Heart right ventricle (tissue), 16 donors: ENCODE results near the gene SPEN. TPM values are rescaled to one million over a fixed set of nuclear protein-coding genes. Genes with fewer than 3 reads are reported as not detected.

Source experiments
- ATAC-seq, 8 donors: fragments of 200-7000 bp; cut with Tn5 transposase; one replicate each; pipeline ENCODE4 v1.9.1; 2020; ENCODE audit warnings: mild to moderate bottlenecking in 8 of 8, moderate library complexity in 8 of 8, moderate number of reproducible peaks in 1 of 8
- DNase-seq, 2 donors: peaks; one replicate each; pipeline ENCODE4 v3.0.0-alpha.2; 2020
- H3K27ac ChIP-seq, 10 donors: fragments of 200-600 bp; sonication (generic) in 2 of 10; one replicate each; pipeline versions ENCODE4 v1.5.0 to v1.8.0; 2020 to 2022; ENCODE audit warnings: mild to moderate bottlenecking in 3 of 10
- H3K27me3 ChIP-seq, 7 donors: fragments of 200-600 bp; one replicate each; pipeline ENCODE4 v1.8.0; 2021 to 2022; ENCODE audit warnings: mild to moderate bottlenecking in 2 of 7
- H3K36me3 ChIP-seq, 9 donors: fragments of 200-600 bp; sonication (generic) in 1 of 9; one replicate each; pipeline versions ENCODE4 v1.5.0 to v1.8.0; 2020 to 2022; ENCODE audit warnings: mild to moderate bottlenecking in 2 of 9
- H3K4me1 ChIP-seq, 9 donors: fragments of 200-600 bp; sonication (generic) in 1 of 9; one replicate each; pipeline versions ENCODE4 v1.5.0 to v1.8.0; 2020 to 2022; ENCODE audit warnings: mild to moderate bottlenecking in 4 of 9
- H3K4me3 ChIP-seq, 10 donors: fragments of 200-600 bp; sonication (generic) in 2 of 10; one replicate each; pipeline versions ENCODE4 v1.5.0 to v1.8.0; 2020 to 2022; ENCODE audit warnings: mild to moderate bottlenecking in 7 of 10, moderate library complexity in 2 of 10
- H3K9me3 ChIP-seq, 11 donors: fragments of 200-600 bp in 10 of 11; sonication (generic) in 2 of 11; one replicate each; pipeline versions ENCODE4 v1.5.0 to v1.8.0; 2013 to 2022; ENCODE audit warnings: mild to moderate bottlenecking in 2 of 11, control low read depth in 1 of 11, moderate library complexity in 1 of 11
- WGBS, 2 donors: extraction: QIAGEN DNeasy Blood & Tissue Kit; methylation state at CpG; one replicate each; pipeline ENCODE4 v1.1.7; 2013; ENCODE audit warnings: inconsistent platforms in 1 of 2; 5-methylcytosine and 5-hydroxymethylcytosine counted together
- intact Hi-C, 10 donors: fragments of 100-400 bp; cut with DNase I; formaldehyde crosslinking; loops; one replicate each; pipeline versions ENCODE4 v1.11.1 to v1.14.2; 2022
- polyA plus RNA-seq, 2 donors: library from polyadenylated mRNA; stranded (reverse); fragments of 200-250 nt; gene quantifications; one replicate each; pipeline ENCODE4 v1.2.3, GENCODE V29; 2013
- total RNA-seq, 10 donors: library from RNA; stranded (reverse); fragmentation: NEBNext Ultra II Directional in 3 of 10; extraction: Animal tissue kit (Norgen Biotek cat#: 25700) in 3 of 10; gene quantifications; one replicate each; pipeline versions ENCODE4 v1.2.1 to v1.2.4, GENCODE V29; 2021 to 2023
- TF ChIP-seq, protein P1 (sequence below), 9 donors: fragments of 200-600 bp; sonication (generic) in 2 of 9; IDR thresholded peaks; one replicate each; pipeline versions ENCODE4 v1.5.0 to v1.8.0; 2021 to 2022; ENCODE audit warnings: antibody characterized with exemption in 9 of 9, mild to moderate bottlenecking in 5 of 9, moderate library complexity in 1 of 9
- donor health status: Arrhythmogenic right ventricular cardiomyopathy.
- donor health status: ischemic (EF 13 %, LVEDD 7.1; RV severe dilation, severe dysfunction).
- donor health status: healthy with polysubstance abuse.
- donor health status: DM: no; HTN: yes; CAD: no.
- donor health status: DM: no; HTN: no; CAD: no.
- donor health status: ischemic (EF 25% LVEDD 6.9; RV normal size, moderate dysfunction).
- donor health status: ischemic (EF 25% LVEDD 5.7; RV mildly dilated, moderate dysfunction).
- donor health status: healthy.
- donor health status: DM: yes; HTN: yes; CAD: no.
- donor health status: Ischemic cardiomyopathy.
- donor health status: ischemic (EF 35%, LVEDD 5.7; RV mildly dilated, moderate dysfunction).
- donor health status: nonischemic (EF 11% LVEDD 7.7; RV severe dilation, severe dysfunction).
- donor health status: DM: yes; HTN: yes; CAD: no.
- donor health status: PGD.
- donor health status: ischemic (EF 29% LVEDD 5.4; RV normal size, mild dysfunction).
- donor health status: nonischemic (EF 23%, LVEDD 6.1; RV moderate dilation, normal function).

Gene SPEN
- total and polyA plus RNA-seq, 12 donors = 11.2 to 34.4 (median 27.1) TPM

DNA sequence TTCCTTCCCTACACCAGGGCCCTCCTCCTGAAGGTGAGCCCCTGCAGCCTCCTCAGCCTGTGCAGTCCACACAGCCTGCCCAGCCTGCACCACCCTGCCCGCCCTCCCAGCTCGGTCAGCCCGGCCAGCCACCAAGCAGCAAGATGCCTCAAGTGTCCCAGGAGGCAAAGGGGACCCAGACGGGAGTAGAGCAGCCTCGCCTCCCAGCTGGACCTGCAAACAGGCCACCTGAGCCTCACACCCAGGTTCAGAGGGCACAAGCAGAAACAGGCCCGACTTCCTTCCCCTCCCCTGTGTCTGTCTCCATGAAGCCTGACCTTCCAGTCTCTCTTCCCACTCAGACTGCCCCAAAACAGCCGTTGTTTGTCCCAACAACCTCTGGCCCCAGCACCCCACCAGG lies 89.6 kb downstream of the SPEN start:
- WGBS, 2 donors = 84 to 91% methylated on average over 7 of the region's 7 CpGs
- no peak for ATAC-seq
- no peaks in the 10 kb centered on the region for H3K27me3 ChIP-seq
- H3K27ac ChIP-seq = peak overlapping the region in 2 of 10 donors; percentile 54 to 61
- no peaks in the 10 kb centered on the region for H3K9me3 ChIP-seq
- DNase-seq = no peak
- intact Hi-C loops = no loop called here
- TF ChIP-seq, protein P1, sequence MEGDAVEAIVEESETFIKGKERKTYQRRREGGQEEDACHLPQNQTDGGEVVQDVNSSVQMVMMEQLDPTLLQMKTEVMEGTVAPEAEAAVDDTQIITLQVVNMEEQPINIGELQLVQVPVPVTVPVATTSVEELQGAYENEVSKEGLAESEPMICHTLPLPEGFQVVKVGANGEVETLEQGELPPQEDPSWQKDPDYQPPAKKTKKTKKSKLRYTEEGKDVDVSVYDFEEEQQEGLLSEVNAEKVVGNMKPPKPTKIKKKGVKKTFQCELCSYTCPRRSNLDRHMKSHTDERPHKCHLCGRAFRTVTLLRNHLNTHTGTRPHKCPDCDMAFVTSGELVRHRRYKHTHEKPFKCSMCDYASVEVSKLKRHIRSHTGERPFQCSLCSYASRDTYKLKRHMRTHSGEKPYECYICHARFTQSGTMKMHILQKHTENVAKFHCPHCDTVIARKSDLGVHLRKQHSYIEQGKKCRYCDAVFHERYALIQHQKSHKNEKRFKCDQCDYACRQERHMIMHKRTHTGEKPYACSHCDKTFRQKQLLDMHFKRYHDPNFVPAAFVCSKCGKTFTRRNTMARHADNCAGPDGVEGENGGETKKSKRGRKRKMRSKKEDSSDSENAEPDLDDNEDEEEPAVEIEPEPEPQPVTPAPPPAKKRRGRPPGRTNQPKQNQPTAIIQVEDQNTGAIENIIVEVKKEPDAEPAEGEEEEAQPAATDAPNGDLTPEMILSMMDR (IDR thresholded peaks at IDR 0.05) = no peak
- H3K36me3 ChIP-seq = peaks cover 0 to 100% (median 81%) of the 10 kb centered on the region in 9 donors
- peaks cover 3 to 22% (median 9%) of the 10 kb centered on the region in 9 donors for H3K4me1 ChIP-seq
- H3K4me3 ChIP-seq = no peak overlapping the region

DNA sequence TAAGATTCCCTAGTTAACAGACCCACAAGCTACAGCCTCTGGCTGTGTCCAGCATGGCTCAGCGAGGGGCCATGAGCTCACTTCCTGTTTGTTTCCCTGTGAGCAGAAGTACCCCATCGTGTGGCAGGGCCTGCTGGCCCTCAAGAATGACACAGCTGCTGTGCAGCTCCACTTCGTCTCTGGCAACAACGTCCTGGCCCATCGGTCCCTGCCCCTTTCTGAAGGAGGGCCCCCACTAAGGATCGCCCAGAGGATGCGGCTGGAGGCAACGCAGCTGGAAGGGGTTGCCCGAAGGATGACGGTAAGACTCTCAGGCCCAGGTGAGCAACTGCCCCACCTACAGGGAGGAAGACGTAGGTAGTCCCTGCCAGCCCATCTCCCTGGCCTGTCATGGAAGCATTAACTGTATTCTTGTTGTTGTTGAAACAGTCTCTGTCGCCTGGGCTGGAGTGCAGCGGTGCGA lies 90.2 kb downstream of the SPEN start:
- TF ChIP-seq, protein P1 (IDR thresholded peaks at IDR 0.05) = peak in 3 of 9 donors; percentile 5 to 19 (median 6)
- Histone ChIP-seq H3K9me3 (no peaks in the 10 kb centered on the region), H3K4me3 (no peak overlapping the region), H3K4me1 (peaks cover 3 to 22% (median 9%) of the 10 kb centered on the region in 9 donors), H3K36me3 (peaks cover 0 to 100% (median 82%) of the 10 kb centered on the region in 9 donors), H3K27me3 (no peaks in the 10 kb centered on the region), H3K27ac (peak overlapping the region in 3 of 10 donors; percentile 15 to 61 (median 54))
- DNase-seq = no peak
- 70 to 77% methylated on average over 14 of the region's 14 CpGs for WGBS, 2 donors
- intact Hi-C loops = no loop called here
- ATAC-seq = no peak

DNA sequence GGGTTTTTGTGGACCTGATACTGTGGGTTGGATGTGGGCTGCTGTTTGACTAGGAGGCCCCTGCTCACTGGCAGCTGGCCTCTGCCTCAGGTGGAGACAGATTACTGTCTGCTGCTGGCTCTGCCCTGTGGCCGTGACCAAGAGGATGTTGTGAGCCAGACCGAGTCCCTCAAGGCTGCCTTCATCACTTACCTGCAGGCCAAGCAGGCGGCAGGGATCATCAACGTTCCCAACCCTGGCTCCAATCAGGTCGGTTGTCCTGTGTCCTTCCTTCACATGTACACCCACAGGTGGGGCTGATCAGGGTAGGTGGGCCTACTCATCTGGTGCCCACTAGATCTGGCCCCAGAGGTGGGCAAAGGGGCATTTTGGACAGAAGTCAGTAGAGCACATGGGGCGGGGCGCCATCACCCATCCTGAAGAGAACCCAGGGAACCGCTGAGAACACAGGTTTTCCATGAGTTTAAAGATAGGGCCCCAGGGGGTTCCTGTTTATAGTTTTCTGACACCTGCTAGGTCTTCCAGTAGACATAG lies 91.2 kb downstream of the SPEN start:
- H3K36me3 ChIP-seq = peaks cover 0 to 100% (median 82%) of the 10 kb centered on the region in 9 donors
- no peak for ATAC-seq
- H3K27me3 ChIP-seq = no peaks in the 10 kb centered on the region
- H3K27ac ChIP-seq = peak overlapping the region in 5 of 10 donors; percentile 34 to 58 (median 44)
- TF ChIP-seq, protein P1 (IDR thresholded peaks at IDR 0.05) = no peak
- H3K9me3 ChIP-seq = no peaks in the 10 kb centered on the region
- no peak for DNase-seq
- peaks cover 3 to 22% (median 9%) of the 10 kb centered on the region in 9 donors for H3K4me1 ChIP-seq
- H3K4me3 ChIP-seq = no peak overlapping the region
- 93 to 94% methylated on average over 8 of the region's 8 CpGs for WGBS, 2 donors
- intact Hi-C loops = no loop called here

DNA sequence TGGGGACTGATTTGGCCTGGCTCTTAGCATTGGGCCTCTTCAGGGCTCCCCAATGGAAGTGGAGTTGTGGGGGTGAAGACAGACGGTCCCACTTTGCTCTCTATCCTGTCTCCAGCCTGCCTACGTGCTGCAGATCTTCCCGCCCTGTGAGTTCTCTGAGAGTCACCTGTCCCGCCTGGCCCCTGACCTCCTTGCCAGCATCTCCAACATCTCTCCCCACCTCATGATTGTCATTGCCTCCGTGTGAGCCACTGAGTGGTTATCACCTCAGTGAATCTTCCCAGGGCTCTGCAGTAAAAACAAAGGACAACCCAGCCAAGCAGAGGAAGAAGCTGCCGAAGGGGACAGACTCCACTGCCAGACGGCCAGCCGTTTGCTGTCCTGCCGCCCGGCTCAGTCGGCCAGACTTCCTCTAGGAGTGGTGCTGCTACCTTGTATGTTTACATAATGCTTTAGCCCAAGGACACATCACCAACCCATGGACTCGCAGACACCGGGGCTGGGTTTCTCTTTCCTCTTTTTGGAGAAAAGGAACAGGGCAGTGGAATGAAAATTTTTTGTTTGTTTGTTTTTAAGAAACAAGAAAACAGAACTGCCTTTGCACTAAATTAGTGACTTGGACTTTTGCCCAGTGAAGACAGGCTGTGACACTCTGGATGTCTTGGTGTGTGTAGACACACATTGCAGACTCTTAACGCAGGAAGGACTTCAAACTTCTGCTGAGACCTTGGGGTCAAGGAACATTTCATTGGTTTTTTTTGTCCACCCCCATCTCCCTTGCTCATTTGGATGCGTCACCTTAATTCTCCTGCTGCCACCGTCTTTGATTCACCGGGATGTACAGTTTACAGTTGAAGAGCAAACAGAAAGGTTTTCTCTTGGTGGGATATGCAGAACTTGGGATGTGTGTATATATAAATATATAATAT lies 91.9 kb downstream of the SPEN start:
- Histone ChIP-seq H3K36me3 (peaks cover 0 to 100% (median 82%) of the 10 kb centered on the region in 9 donors), H3K27ac (peak overlapping the region in 6 of 10 donors; percentile 27 to 58 (median 39)), H3K27me3 (no peaks in the 10 kb centered on the region), H3K9me3 (no peaks in the 10 kb centered on the region), H3K4me1 (peaks cover 3 to 22% (median 9%) of the 10 kb centered on the region in 9 donors), H3K4me3 (no peak overlapping the region)
- intact Hi-C loops = no loop called here
- TF ChIP-seq, protein P1 (IDR thresholded peaks at IDR 0.05) = no peak
- 52 to 59% methylated on average over 17 of the region's 17 CpGs for WGBS, 2 donors
- ATAC-seq (peak in 4 of 8 donors; percentile 20 to 47 (median 42)), DNase-seq (no peak)
